Transverse colon (tissue), 4 donors: ENCODE data around the gene DNASE1L2.

Source experiments
- EP300 ChIP-seq: sonication (generic); formaldehyde crosslinking; IDR thresholded peaks from one replicate; pipeline ENCODE4 v1.6.1; 2017; ENCODE audit warnings: antibody characterized with exemption, low read depth
- POLR2AphosphoS5 ChIP-seq, 3 donors: sonication (generic); formaldehyde crosslinking; IDR thresholded peaks; one replicate each; pipeline ENCODE4 v1.6.1; 2016; ENCODE audit warnings: antibody characterized with exemption in 3 of 3
- TF ChIP-seq, protein P1 (sequence below), 5 experiments: fragments of 200-600 bp in 3 of 5; fragments of 450-650 bp in 2 of 5; sonication (generic) in 3 of 5; IDR thresholded peaks; 1 replicate in 2 of 5; 2 replicates in 3 of 5; pipeline ENCODE4 v1.5.1; 2016 to 2017; ENCODE audit warnings: antibody characterized with exemption in 5 of 5, inconsistent platforms in 3 of 5, mild to moderate bottlenecking in 2 of 5, moderate library complexity in 1 of 5

DNA sequence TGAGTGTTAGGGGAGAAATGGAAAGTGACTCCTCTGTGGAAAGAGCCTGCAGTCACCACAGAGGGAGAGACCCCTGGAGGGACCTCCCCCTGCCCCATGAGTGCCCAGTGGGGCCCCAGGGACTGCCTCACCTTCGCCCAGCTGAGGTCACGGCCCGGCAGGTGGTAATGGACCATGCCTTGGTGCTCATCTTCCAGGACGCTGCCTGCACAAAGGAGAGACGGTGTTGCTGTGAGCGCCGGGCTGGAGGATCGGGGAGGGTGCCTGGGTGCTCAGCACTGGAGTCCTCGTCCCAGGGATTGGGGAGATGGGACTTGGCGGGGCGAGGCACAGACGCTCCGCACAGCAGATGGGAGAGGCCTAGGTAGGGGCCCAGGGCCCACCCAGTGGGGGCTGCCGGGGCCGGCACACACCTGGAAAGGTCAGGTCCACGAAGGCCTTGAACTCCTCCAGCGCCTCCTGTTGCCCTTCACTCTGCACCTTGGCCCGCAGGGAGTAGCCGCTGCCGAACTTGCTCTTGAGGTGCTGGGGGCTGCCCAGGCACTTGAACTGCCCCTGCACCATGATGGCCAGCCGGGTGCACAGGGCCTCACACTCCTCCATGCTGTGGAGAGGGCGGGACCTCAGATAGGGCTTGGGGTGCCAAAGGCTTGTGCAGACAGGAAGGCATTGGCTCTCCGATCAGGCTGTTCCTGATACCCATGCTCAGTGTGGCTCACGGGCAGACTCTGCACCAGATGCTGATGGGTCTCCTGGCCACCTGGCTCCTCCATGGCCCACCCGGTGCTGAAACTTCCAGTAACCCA, 41.4 kb downstream of the DNASE1L2 start:
- TF ChIP-seq EP300 (no peak), POLR2AphosphoS5 (IDR thresholded peaks at IDR 0.05) (no peak)
- TF ChIP-seq, protein P1, sequence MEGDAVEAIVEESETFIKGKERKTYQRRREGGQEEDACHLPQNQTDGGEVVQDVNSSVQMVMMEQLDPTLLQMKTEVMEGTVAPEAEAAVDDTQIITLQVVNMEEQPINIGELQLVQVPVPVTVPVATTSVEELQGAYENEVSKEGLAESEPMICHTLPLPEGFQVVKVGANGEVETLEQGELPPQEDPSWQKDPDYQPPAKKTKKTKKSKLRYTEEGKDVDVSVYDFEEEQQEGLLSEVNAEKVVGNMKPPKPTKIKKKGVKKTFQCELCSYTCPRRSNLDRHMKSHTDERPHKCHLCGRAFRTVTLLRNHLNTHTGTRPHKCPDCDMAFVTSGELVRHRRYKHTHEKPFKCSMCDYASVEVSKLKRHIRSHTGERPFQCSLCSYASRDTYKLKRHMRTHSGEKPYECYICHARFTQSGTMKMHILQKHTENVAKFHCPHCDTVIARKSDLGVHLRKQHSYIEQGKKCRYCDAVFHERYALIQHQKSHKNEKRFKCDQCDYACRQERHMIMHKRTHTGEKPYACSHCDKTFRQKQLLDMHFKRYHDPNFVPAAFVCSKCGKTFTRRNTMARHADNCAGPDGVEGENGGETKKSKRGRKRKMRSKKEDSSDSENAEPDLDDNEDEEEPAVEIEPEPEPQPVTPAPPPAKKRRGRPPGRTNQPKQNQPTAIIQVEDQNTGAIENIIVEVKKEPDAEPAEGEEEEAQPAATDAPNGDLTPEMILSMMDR (IDR thresholded peaks at IDR 0.05), result no peak
